ENCODE measurements around the gene MXRA8.

The MXRA8 gene

GRCh38 chr1:1314678-1315335 is 43.5 kb downstream of the MXRA8 start:
- no peak for DNase-seq
- TF ChIP-seq GATA1 (IDR thresholded peaks at IDR 0.05; ENCODE audit: low read depth, low read length) (no peak), POLR2A (IDR thresholded peaks at IDR 0.05; ENCODE audit: low read length) (no peak)

DNA sequence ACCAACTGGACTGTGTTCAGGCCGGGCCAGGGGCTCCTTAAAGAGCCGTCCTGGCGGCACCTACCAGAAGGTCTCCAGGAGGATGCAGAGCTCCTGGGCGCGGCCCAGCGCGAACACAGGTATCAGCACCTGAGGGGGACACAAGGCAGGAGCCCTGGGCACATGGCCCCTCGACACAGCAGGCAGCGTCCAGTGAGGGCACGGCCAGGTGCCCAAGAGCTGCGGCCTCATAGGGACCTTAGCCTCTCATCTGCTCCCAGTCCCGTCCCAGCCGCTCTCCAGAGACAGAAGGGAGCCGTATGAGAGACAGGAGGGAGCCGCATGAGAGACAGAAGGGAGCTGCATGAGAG is 44.1 kb downstream of the MXRA8 start:
- no peak for TF ChIP-seq GATA1 (IDR thresholded peaks at IDR 0.05; ENCODE audit: low read depth, low read length)
- no peak for TF ChIP-seq POLR2A (IDR thresholded peaks at IDR 0.05; ENCODE audit: low read length)

DNA sequence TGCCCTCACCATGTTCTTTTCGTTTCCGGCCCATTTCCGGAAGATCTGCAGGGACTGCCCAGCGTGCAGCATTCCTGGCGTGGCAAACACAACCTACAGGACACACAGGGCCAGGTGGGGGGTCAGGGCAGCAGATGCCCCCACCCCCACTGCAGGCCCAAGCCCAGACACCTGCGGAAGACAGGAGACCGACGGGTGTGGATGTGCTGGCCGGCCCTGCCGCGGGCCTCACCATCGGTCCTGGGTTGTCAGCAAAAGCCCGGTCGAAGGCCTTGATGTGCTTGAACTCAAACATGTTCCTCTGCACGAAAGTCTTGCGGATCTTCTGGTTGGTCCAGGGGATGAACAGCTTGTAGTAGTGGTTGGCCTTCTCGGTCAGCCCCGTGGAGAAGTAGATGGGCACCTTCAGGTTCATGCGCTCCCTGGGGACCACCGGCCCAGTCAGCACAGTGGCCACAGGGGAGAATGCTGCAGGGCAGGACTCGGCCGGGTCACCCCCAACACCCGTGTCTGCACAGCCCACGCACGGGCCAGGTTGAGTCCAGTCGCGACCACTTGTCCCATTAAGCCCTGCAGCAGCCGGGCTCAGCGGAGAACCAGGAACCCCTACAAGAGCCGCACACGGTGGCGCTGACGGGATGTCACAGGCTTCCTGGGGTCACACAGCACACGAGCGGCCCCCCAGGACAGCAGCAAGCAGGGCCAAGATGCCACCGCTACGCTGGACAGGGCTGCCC is 44.7 kb downstream of the MXRA8 start:
- TF ChIP-seq POLR2A (IDR thresholded peaks at IDR 0.05; ENCODE audit: low read length) (no peak), GATA1 (IDR thresholded peaks at IDR 0.05; ENCODE audit: low read depth, low read length) (no peak)
- no peak for DNase-seq

More for the DNA sequence above, 44.1 kb downstream of the MXRA8 start:
- no peak for DNase-seq

DNA sequence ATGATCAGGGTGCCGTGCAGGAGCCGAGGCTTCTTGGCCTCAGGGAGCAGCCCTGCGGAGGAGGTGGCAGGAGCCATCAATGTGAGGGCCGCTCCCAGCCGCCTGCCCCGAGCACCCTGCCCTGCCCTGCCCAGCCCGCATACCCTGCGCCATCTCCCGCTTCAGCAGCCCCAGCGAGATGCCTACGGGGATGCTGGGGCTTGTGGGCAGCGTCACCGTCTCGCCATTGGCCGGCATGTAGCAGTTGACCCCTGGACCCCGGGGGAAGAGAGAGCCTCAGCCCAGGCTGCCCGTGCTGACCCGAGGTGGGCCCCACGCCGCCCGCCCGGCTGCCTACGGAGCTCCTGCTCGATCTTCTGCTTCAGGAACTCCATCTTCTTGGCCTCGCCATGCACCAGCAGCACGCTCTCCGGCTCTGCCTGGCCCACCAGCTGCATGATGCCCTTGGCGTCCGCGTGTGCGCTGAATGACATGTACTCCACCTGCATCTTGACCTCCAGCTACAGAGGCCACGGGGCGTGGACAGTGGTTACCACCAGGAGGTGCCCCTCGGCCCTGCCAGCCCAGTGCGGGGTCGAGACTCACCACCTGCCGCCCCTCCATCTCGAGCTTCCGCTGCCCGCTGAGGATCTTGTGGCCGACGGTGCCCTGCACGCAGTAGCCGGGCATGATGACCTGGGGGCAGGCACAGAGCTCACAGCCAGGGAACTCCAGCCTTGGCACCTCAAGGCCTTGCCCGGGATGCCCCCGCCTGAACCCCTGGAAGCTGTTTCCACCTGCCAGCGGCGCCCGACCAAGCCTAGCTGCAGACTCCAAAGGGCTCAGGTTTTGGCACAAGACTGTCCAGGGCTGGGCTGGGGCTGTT is 45.7 kb downstream of the MXRA8 start:
- TF ChIP-seq POLR2A (IDR thresholded peaks at IDR 0.05; ENCODE audit: low read length) (no peak), GATA1 (IDR thresholded peaks at IDR 0.05; ENCODE audit: low read depth, low read length) (no peak)

DNA sequence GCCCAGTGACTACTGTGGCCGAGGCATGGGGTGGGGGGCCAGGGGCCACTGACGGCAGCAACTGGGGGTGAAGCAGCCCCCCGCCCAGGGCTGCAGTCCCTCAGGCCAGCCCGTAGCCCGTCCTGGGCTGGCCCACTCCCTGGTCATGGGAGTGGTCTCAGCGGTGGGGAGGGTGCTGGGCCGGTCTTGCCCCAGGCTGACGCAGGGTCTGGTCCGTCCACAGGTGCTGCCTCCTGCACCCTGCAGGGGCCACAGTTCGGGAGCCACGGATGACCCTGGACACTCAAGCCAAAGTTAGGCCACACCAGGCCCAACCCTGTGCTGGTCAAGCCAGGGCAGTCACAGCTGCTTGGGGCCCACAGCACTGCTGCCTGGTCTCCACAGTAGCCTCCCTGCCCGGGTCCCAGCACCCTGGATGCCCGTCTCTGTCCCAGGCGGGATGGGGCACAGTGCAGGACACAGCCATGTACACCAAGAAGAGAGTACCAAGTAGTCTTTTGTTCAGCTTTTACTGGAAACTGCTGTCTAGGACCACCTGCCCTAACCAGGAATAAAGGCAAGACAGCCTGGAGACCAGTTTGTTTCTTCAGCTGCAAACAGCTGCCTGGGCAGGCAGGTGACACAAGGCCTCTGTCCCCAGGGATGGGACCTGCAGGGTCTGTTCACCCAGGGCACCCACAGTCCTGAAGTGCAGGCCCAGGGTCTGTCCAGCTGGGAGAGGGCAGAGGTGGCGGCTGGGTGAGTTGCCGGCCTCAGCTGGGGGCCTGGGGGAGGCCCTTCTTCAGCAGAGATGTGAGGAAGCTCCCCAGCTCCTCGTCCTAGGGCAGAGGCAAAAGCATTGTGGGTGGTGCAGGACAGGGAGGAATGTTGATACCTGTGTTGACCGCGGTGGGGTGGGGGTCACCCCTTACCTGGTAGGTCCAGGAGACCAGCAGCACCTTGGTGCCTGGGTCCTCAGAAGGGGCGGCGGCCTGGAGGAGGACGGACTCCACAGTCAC is 46.9 kb downstream of the MXRA8 start:
- TF ChIP-seq POLR2A (IDR thresholded peaks at IDR 0.05; ENCODE audit: low read length) = no peak
- TF ChIP-seq GATA1 (IDR thresholded peaks at IDR 0.05; ENCODE audit: low read depth, low read length) = no peak
- DNase-seq = no peak

More for the DNA sequence above, 45.7 kb downstream of the MXRA8 start:
- DNase-seq = no peak

DNA sequence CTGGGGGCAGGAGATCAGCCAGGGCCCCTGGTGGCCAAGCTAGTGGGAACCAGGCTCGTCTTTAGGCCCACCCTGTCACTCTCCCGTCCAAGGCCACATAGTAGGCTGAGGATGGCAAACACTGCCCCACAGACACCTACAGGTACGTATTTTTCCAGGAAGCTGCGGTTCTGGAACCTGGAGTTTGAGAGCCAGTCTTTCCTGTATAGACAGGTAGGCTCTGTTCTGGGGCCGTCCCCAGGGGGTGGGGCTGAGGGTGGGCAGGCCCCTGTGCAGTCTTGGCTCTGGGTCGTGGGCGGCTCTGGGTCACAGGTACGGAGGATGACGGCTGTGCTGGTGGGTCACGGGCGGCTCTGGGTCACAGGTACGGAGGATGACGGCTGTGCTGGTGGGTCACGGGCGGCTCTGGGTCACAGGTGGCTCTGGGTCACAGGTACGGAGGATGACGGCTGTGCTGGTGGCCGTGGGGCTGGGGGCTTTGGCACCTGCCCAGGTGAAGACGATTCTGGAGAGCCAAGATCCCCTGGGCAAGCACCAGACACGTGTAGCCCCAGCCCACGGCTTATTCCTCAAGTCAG is 47.8 kb downstream of the MXRA8 start:
- no peak for DNase-seq
- no peak for TF ChIP-seq POLR2A (IDR thresholded peaks at IDR 0.05; ENCODE audit: low read length)
- no peak for TF ChIP-seq GATA1 (IDR thresholded peaks at IDR 0.05; ENCODE audit: low read depth, low read length)

GRCh38 chr1:1310109-1310385 is 48.3 kb downstream of the MXRA8 start:
- TF ChIP-seq GATA1 (IDR thresholded peaks at IDR 0.05; ENCODE audit: low read depth, low read length) (no peak), POLR2A (IDR thresholded peaks at IDR 0.05; ENCODE audit: low read length) (no peak)
- DNase-seq = no peak

DNA sequence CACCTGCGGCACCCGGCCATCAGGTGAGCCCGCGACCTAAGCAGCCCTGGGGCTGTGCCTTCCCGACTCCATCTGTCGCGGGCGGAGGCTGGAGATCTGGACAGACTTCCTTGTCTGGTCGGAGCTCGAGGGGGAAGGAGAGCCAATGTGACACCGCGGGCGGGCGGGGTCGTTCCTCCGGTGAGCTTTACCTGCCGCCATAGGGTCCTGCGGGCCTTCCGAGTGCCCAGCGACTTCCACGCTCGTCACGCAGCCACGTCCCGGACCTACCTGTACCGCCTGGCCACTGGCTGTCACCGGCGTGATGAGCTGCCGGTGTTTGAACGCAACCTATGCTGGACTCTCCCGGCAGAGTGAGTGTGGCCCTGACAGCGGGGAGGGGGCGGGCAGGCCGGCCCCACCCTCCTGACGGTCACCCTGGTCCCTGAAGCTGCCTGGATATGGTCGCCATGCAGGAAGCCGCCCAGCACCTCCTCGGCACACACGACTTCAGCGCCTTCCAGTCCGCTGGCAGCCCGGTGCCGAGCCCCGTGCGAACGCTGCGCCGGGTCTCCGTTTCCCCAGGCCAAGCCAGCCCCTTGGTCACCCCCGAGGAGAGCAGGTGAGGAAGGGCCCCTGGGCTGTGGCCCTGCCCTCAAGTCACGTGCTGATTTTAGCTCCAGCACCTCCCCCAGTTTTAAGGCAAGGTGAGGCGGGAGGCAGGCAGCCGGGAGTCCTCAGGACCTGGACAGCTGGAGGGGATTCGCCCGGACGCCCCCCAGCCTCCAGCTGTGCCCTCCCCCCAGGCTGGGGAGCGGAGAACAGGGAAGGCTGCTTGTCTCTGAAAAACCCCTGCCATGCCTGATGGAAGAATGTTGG is 48.9 kb downstream of the MXRA8 start:
- peak; percentile 51 to 60 for DNase-seq

GRCh38 chr1:1308756-1309250 is 49.6 kb downstream of the MXRA8 start:
- TF ChIP-seq POLR2A (IDR thresholded peaks at IDR 0.05; ENCODE audit: low read length) = no peak
- DNase-seq = peak; percentile 57 to 63

More for the DNA sequence above, 48.9 kb downstream of the MXRA8 start:
- TF ChIP-seq POLR2A (IDR thresholded peaks at IDR 0.05; ENCODE audit: low read length) (no peak), GATA1 (IDR thresholded peaks at IDR 0.05; ENCODE audit: low read depth, low read length) (no peak)

GRCh38 chr1:1307923-1308755 is 50.2 kb downstream of the MXRA8 start, which contains the start of the genes ACAP3 and PUSL1:
ACAP3 (minus strand) TSS chr1:1307930; CDS start chr1:1307815, 115 bp downstream.
PUSL1 (plus strand) TSS chr1:1308597; CDS start chr1:1308644, 47 bp downstream.
- peak; percentile 98 for DNase-seq
- TF ChIP-seq POLR2A (IDR thresholded peaks at IDR 0.05; ENCODE audit: low read length) (no peak), GATA1 (IDR thresholded peaks at IDR 0.05; ENCODE audit: low read depth, low read length) (no peak)

Data from erythroblast (primary cell).